Transverse colon (tissue), 4 donors: Measurements from ENCODE around the gene CLN5. TPM values are rescaled to one million over a fixed set of nuclear protein-coding genes. Genes with fewer than 3 reads are reported as not detected.
"Not testable (repeated sequence)": the region's sequence is repeated elsewhere in the genome, so short reads cannot be mapped to it uniquely, and the experiment has no call there.

Experiments
- DNase-seq: peaks from one replicate; pipeline ENCODE4 v3.0.0-alpha.2; 2019
- H3K27ac ChIP-seq, 4 donors: fragments of 200-600 bp; sonication (generic); 2 replicates each; pipeline ENCODE4 v1.5.1; 2016 to 2018; ENCODE audit warnings: inconsistent platforms in 4 of 4
- H3K27me3 ChIP-seq: fragments of 200-600 bp; sonication (generic); 2 replicates; pipeline ENCODE4 v1.5.1; 2017; ENCODE audit warnings: inconsistent platforms
- H3K36me3 ChIP-seq, 4 donors: fragments of 200-600 bp; sonication (generic); 2 replicates each; pipeline ENCODE4 v1.5.1; 2017 to 2019; ENCODE audit warnings: inconsistent platforms in 4 of 4
- H3K4me1 ChIP-seq, 4 donors: fragments of 200-600 bp; sonication (generic); 2 replicates each; pipeline ENCODE4 v1.5.1; 2017 to 2020; ENCODE audit warnings: inconsistent platforms in 4 of 4
- H3K4me3 ChIP-seq, 4 donors: fragments of 200-600 bp; sonication (generic); 1 replicate in 1 of 4; 2 replicates in 3 of 4; pipeline versions ENCODE4 v1.5.1 to v1.6.1; 2017 to 2019; ENCODE audit warnings: inconsistent platforms in 4 of 4
- H3K9me3 ChIP-seq, 2 donors: fragments of 200-600 bp; sonication (generic); 2 replicates each; pipeline ENCODE4 v1.5.1; 2017 to 2019; ENCODE audit warnings: inconsistent platforms in 2 of 2
- EP300 ChIP-seq: sonication (generic); formaldehyde crosslinking; IDR thresholded peaks from one replicate; pipeline ENCODE4 v1.6.1; 2017; ENCODE audit warnings: antibody characterized with exemption, low read depth
- POLR2A ChIP-seq: fragments of 450-650 bp; IDR thresholded peaks from one replicate; pipeline ENCODE4 v1.6.1; 2016; ENCODE audit warnings: antibody characterized with exemption, mild to moderate bottlenecking, moderate library complexity
- POLR2AphosphoS5 ChIP-seq, 3 donors: sonication (generic); formaldehyde crosslinking; IDR thresholded peaks; one replicate each; pipeline ENCODE4 v1.6.1; 2016; ENCODE audit warnings: antibody characterized with exemption in 3 of 3
- WGBS, 2 donors: methylation state at CpG; one replicate each; pipeline ENCODE4 v1.1.5; 2018; ENCODE audit warnings: low coverage in 1 of 2; 5-methylcytosine and 5-hydroxymethylcytosine counted together
- in situ Hi-C, 4 donors: fragments of 200-750 bp; cut with MboI; loops; one replicate each; pipeline versions ENCODE4 v1.15.0 to v1.15.1; 2017; ENCODE audit warnings: low sequenced_read_pairs in 3 of 4, low pct_ligation_motif_present in 1 of 4, low pct_unique_long_range_greater_than_20kb in 1 of 4
- intact Hi-C: fragments of 100-400 bp; cut with DNase I; formaldehyde crosslinking; loops from one replicate; pipeline ENCODE4 v1.15.1; 2023; ENCODE audit warnings: low total_unique reads
- total RNA-seq, 4 donors: library from RNA; depleted of rRNA; stranded (reverse); fragments of >200 nt; gene quantifications; one replicate each; pipeline ENCODE4 v1.1.0, GENCODE V29; 2016
- TF ChIP-seq, protein P1 (sequence below), 5 experiments: fragments of 200-600 bp in 3 of 5; fragments of 450-650 bp in 2 of 5; sonication (generic) in 3 of 5; IDR thresholded peaks; 1 replicate in 2 of 5; 2 replicates in 3 of 5; pipeline ENCODE4 v1.5.1; 2016 to 2017; ENCODE audit warnings: antibody characterized with exemption in 5 of 5, inconsistent platforms in 3 of 5, mild to moderate bottlenecking in 2 of 5, moderate library complexity in 1 of 5

The CLN5 gene
- total RNA-seq, 4 donors from 2014 or later: 1.6 to 28.7 (median 21.8) TPM

DNA sequence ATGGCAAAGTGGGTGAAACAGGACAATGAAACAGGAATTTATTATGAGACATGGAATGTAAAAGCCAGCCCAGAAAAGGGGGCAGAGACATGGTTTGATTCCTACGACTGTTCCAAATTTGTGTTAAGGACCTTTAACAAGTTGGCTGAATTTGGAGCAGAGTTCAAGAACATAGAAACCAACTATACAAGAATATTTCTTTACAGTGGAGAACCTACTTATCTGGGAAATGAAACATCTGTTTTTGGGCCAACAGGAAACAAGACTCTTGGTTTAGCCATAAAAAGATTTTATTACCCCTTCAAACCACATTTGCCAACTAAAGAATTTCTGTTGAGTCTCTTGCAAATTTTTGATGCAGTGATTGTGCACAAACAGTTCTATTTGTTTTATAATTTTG is 8.6 kb downstream of the CLN5 start:
- WGBS, 2 donors: 19 to 22% methylated on average over 1 of the region's 1 CpG
- in situ Hi-C loops: no loop called here
- TF ChIP-seq POLR2A: no peak
- TF ChIP-seq, protein P1, sequence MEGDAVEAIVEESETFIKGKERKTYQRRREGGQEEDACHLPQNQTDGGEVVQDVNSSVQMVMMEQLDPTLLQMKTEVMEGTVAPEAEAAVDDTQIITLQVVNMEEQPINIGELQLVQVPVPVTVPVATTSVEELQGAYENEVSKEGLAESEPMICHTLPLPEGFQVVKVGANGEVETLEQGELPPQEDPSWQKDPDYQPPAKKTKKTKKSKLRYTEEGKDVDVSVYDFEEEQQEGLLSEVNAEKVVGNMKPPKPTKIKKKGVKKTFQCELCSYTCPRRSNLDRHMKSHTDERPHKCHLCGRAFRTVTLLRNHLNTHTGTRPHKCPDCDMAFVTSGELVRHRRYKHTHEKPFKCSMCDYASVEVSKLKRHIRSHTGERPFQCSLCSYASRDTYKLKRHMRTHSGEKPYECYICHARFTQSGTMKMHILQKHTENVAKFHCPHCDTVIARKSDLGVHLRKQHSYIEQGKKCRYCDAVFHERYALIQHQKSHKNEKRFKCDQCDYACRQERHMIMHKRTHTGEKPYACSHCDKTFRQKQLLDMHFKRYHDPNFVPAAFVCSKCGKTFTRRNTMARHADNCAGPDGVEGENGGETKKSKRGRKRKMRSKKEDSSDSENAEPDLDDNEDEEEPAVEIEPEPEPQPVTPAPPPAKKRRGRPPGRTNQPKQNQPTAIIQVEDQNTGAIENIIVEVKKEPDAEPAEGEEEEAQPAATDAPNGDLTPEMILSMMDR (IDR thresholded peaks at IDR 0.05): no peak

DNA sequence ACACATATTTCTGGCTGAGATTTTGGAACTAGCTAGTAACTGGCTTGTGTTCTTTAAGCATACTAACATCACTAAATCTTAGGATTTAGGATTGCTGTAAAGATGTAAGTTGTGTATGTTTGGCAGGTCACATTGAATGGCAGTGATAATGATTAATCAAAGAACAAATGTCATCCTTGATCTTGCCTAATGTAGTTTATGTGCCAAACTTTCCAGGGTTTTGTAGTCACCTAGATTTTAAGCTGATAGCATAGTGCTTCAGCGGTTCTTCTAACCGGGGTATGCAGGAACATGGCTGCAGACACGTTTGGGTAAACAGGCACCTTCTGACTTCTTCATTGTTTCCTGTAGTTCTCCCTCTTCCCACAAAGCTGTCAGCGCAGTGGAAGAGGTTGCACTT is 9.7 kb downstream of the CLN5 start:
- TF ChIP-seq, protein P1 (IDR thresholded peaks at IDR 0.05): no peak
- TF ChIP-seq EP300 (no peak), POLR2A (no peak), POLR2AphosphoS5 (IDR thresholded peaks at IDR 0.05) (no peak)
- intact Hi-C loops (no loop called here), in situ Hi-C loops (no loop called here)
- H3K4me3 ChIP-seq: no peak overlapping the region
- DNase-seq: no peak
- H3K36me3 ChIP-seq: peaks cover 0 to 36% (median 3%) of the 10 kb centered on the region in 4 donors
- no peak overlapping the region for H3K27ac ChIP-seq
- peaks cover 0 to 32% (median 21%) of the 10 kb centered on the region in 4 donors for H3K4me1 ChIP-seq
- H3K27me3 ChIP-seq: no peaks in the 10 kb centered on the region
- no peaks in the 10 kb centered on the region for H3K9me3 ChIP-seq
- 60 to 66% methylated on average over 4 of the region's 4 CpGs for WGBS, 2 donors

More for the DNA sequence above, 8.6 kb downstream of the CLN5 start:
- no peaks in the 10 kb centered on the region for H3K9me3 ChIP-seq
- peaks cover 0 to 30% (median 5%) of the 10 kb centered on the region in 4 donors for H3K36me3 ChIP-seq
- no peak overlapping the region for H3K4me3 ChIP-seq
- intact Hi-C loops: no loop called here
- peak overlapping the region in 3 of 4 donors; percentile 6 to 20 (median 11) for H3K27ac ChIP-seq
- peaks cover 0 to 32% (median 21%) of the 10 kb centered on the region in 4 donors for H3K4me1 ChIP-seq
- DNase-seq: no peak
- H3K27me3 ChIP-seq: no peaks in the 10 kb centered on the region

DNA sequence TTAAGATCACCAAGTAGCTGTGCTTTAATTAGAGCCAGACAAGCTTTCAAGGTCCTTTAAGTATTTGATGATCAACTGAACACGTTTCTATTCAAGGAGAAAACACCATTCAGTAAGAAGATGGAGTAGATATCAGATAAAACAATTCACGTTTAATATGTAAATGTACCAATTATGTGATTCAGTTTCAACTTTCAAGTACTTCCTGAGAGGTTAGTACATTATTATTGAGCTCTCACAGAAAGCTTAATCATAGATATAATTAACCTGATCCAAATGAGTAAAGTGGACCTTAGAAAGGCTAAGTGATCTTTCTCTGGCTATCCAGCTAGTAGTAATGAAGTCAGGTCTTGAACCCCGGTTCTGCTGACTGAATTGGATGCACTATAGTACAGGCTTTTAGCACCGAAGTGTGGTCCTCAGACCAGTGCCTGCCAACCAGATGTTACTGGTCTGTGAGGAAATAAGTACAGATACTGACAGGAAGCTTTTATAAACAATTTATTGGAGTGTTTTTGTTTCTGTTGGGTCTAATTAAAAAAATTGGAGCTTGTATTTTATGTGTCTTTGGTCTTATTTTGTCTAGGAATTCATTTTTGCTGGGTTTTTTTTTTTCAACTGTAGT is 10.2 kb downstream of the CLN5 start:
- Histone ChIP-seq H3K9me3 (no peaks in the 10 kb centered on the region), H3K27ac (peak overlapping the region in 2 of 4 donors; percentile 6 to 8), H3K36me3 (peaks cover 0 to 33% (median under 1%) of the 10 kb centered on the region in 4 donors), H3K4me3 (no peak overlapping the region), H3K4me1 (peaks cover 0 to 32% (median 21%) of the 10 kb centered on the region in 4 donors), H3K27me3 (no peaks in the 10 kb centered on the region)
- intact Hi-C loops (no loop called here), in situ Hi-C loops (no loop called here)
- no peak for TF ChIP-seq POLR2A
- TF ChIP-seq POLR2AphosphoS5 (IDR thresholded peaks at IDR 0.05): no peak
- TF ChIP-seq, protein P1 (IDR thresholded peaks at IDR 0.05): no peak
- no peak for TF ChIP-seq EP300
- DNase-seq: no peak
- 56 to 76% methylated on average over 3 to 4 of the region's 4 CpGs for WGBS, 2 donors

DNA sequence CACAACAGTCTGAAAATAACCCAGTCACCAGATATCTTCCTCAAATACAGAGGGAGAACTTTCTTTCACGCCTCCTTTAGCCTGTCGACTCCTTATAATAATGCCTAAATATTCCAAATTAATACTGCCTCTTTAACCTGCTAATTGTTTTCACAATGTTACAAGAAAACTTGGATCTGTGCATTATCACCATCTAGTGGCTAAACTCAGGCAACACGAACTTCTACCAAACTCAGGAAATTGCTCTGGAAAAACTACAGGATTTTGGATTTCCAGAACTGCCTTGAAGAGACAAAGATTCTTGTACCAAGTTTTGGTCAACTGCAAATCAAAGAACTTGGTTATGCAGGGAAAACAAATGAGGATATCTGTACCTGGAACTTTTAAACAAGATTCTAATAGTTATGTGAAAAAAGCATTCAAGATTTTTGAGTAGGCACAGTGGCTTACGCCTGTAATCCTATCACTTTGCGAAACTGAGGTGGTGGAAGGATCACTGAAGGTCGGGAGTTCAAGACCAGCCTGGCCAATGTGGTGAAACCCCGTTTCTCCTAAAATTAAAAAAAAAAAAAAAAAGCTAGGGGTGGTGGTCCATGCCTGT is 10.8 kb downstream of the CLN5 start:
- in situ Hi-C loops (no loop called here), intact Hi-C loops (no loop called here)
- H3K27me3 ChIP-seq: no peaks in the 10 kb centered on the region
- H3K36me3 ChIP-seq: peaks cover 0 to 31% (median 0%) of the 10 kb centered on the region in 4 donors
- H3K9me3 ChIP-seq: no peaks in the 10 kb centered on the region
- no peak for TF ChIP-seq POLR2A
- TF ChIP-seq, protein P1 (IDR thresholded peaks at IDR 0.05): peak; percentile 39 to 55 (median 50)
- no peak for DNase-seq
- H3K4me1 ChIP-seq: peaks cover 0 to 32% (median 21%) of the 10 kb centered on the region in 4 donors
- no peak overlapping the region for H3K4me3 ChIP-seq
- peak overlapping the region in 2 of 4 donors; percentile 6 to 8 for H3K27ac ChIP-seq
- 65 to 68% methylated on average over 6 to 7 of the region's 7 CpGs for WGBS, 2 donors

DNA sequence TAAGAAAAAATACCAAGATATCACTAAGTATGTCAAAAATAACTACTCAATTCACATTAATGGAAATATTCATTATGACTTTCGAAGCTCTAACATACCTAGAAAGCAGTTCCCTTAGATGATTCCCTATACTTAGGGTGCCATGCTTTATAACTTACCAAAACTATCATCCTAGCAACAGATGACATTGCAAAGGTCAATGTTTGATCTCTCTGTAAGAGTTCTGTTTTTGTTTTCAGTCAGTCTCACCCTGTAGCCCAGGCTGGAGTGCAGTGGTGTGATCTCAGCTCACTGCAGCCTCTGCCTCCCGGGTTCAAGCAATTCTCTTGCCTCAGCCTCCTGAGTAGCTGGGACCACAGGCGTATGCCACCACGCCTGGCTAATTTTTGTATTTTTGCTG is 16.5 kb downstream of the CLN5 start:
- H3K27ac ChIP-seq, in situ Hi-C loops, H3K9me3 ChIP-seq, DNase-seq, H3K4me3 ChIP-seq, intact Hi-C loops, H3K27me3 ChIP-seq: not testable (repeated sequence)
- 85 to 92% methylated on average over 3 to 4 of the region's 4 CpGs for WGBS, 2 donors
- peaks cover 0 to 70% (median 15%) of the 10 kb centered on the region in 4 donors for H3K36me3 ChIP-seq
- H3K4me1 ChIP-seq: peaks cover 0 to 12% (median 0%) of the 10 kb centered on the region in 4 donors
